Lung (tissue), 14 donors: ENCODE measurements around the gene OR11H1. TPM values are rescaled to one million over a fixed set of nuclear protein-coding genes. Genes with fewer than 3 reads are reported as not detected.
"Not testable (repeated sequence)": the region's sequence is repeated elsewhere in the genome, so short reads cannot be mapped to it uniquely, and the experiment has no call there.

Experiments
- ATAC-seq: fragments of 200-7000 bp; cut with Tn5 transposase; one replicate; pipeline ENCODE4 v1.9.1; 2020; ENCODE audit warnings: moderate number of reproducible peaks; ENCODE audit not compliant: insufficient read depth, low FRiP score
- DNase-seq, 3 donors: peaks; one replicate each; pipeline ENCODE4 v3.0.0-alpha.2; 2013 to 2017
- H3K27ac ChIP-seq, 2 donors: one replicate each; pipeline ENCODE4 v1.5.1; 2013; ENCODE audit warnings: mild to moderate bottlenecking in 2 of 2, moderate library complexity in 2 of 2, control low read depth in 1 of 2, inconsistent platforms in 1 of 2, low read depth in 1 of 2, low read length in 1 of 2
- H3K27me3 ChIP-seq, 3 donors: one replicate each; pipeline ENCODE4 v1.5.1; 2013; ENCODE audit warnings: low read length in 2 of 3; ENCODE audit not compliant: control insufficient read depth in 3 of 3, insufficient read depth in 3 of 3
- H3K36me3 ChIP-seq, 4 donors: one replicate each; pipeline ENCODE4 v1.5.1; 2013; ENCODE audit warnings: low read length in 4 of 4, mild to moderate bottlenecking in 1 of 4, moderate library complexity in 1 of 4; ENCODE audit not compliant: control insufficient read depth in 4 of 4, insufficient read depth in 4 of 4
- H3K4me1 ChIP-seq, 5 donors: one replicate each; pipeline ENCODE4 v1.5.1; 2013; ENCODE audit warnings: low read length in 5 of 5, mild to moderate bottlenecking in 2 of 5, moderate library complexity in 1 of 5; ENCODE audit not compliant: control insufficient read depth in 5 of 5, insufficient read depth in 5 of 5
- H3K4me3 ChIP-seq: one replicate; pipeline ENCODE4 v1.5.1; 2013; ENCODE audit warnings: mild to moderate bottlenecking, control low read depth, moderate library complexity
- H3K9ac ChIP-seq, 2 donors: one replicate each; pipeline ENCODE4 v1.5.1; 2013; ENCODE audit warnings: low read length in 2 of 2, control low read depth in 1 of 2; ENCODE audit not compliant: insufficient read depth in 1 of 2
- H3K9me3 ChIP-seq, 4 donors: one replicate each; pipeline ENCODE4 v1.5.1; 2013; ENCODE audit warnings: low read length in 3 of 4, mild to moderate bottlenecking in 1 of 4, moderate library complexity in 1 of 4; ENCODE audit not compliant: control insufficient read depth in 4 of 4, insufficient read depth in 3 of 4
- WGBS, 2 donors: extraction: QIAGEN DNeasy Blood & Tissue Kit; methylation state at CpG; one replicate each; pipeline ENCODE4 v1.1.7; 2013; 5-methylcytosine and 5-hydroxymethylcytosine counted together
- long read RNA-seq, 5 donors: transcript quantifications; one replicate each; lab custom pipeline, GENCODE V29; 2026
- polyA plus RNA-seq, 2 donors: library from polyadenylated mRNA; stranded (reverse); fragments of 200-250 nt; gene quantifications; one replicate each; pipeline ENCODE4 v1.2.1, GENCODE V29; 2013
- total RNA-seq, 2 donors: library from RNA; depleted of rRNA in 1 of 2; stranded (reverse); fragments of >200 nt in 1 of 2; gene quantifications; one replicate each; pipeline ENCODE4 v1.2.1, GENCODE V29; 2014 to 2021
- donor health status: Bipolar disorder and iron deficiency.
- donor health status: healthy.
- donor health status: DM: yes; HTN: yes; CAD: no.

Gene OR11H1, protein sequence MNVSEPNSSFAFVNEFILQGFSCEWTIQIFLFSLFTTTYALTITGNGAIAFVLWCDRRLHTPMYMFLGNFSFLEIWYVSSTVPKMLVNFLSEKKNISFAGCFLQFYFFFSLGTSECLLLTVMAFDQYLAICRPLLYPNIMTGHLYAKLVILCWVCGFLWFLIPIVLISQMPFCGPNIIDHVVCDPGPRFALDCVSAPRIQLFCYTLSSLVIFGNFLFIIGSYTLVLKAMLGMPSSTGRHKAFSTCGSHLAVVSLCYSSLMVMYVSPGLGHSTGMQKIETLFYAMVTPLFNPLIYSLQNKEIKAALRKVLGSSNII
- total RNA-seq, result not detected
- polyA plus RNA-seq, result not detected
- long read RNA-seq, donor 1, result 0 reads
- long read RNA-seq, donor 2, result 0 reads
- long read RNA-seq, donor 3, result 0 reads
- long read RNA-seq, donor 4, result 0 reads
- long read RNA-seq, donor 5, result 0 reads

DNA sequence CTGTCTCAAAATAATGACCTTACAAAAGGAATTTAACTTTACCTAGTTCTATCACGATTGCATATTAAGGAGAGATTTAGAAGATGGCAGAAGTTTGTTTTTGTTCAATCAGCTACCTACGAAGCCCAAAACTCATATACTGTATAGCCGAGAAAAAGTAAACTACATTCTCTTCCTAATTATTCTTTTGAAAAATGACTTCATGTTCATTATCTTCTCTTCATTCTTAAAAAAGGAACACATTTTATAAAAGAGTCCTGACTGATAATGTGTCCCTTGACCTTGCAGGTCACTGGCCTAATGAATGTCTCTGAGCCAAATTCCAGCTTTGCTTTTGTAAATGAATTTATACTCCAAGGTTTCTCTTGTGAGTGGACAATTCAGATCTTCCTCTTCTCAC is at the start of gene OR11H1:
Gene OR11H1, plus strand, starts transcription at position 301 of the 400 bp plus-strand sequence. Its CDS starts 0 bp downstream, at position 301.
- WGBS, 2 donors, result no CpG with 5 or more reads among the region's 3 CpGs
- H3K27me3 ChIP-seq, H3K4me1 ChIP-seq, H3K4me3 ChIP-seq, DNase-seq, H3K9me3 ChIP-seq, ATAC-seq, H3K9ac ChIP-seq, H3K27ac ChIP-seq, H3K36me3 ChIP-seq: not testable (repeated sequence)

DNA sequence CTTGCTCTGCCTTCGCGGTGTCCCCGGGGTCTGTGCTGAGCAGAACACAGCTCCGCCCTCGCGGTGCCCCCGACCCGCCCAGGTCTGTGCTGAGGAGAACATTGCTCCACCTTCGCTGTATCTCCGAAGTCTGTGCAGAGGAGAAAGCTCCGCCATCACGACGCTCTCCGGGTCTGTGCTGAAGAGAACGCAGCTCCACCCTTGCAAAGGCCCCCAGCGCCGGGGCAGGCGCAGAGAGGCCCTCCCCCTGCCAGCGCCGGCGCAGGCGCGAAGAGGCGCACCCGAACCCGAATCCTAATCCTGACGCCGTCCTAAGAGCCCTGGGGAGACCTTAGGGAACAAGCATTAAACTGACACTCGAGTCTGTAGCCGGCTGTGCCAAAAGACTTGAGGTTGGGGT is 18.0 kb upstream of the OR11H1 start:
- H3K36me3 ChIP-seq, ATAC-seq, H3K9ac ChIP-seq, H3K4me3 ChIP-seq, H3K27me3 ChIP-seq, H3K27ac ChIP-seq, H3K4me1 ChIP-seq, DNase-seq, H3K9me3 ChIP-seq: not testable (repeated sequence)
- WGBS, 2 donors, result 69 to 74% methylated on average over 11 to 21 of the region's 30 CpGs

DNA sequence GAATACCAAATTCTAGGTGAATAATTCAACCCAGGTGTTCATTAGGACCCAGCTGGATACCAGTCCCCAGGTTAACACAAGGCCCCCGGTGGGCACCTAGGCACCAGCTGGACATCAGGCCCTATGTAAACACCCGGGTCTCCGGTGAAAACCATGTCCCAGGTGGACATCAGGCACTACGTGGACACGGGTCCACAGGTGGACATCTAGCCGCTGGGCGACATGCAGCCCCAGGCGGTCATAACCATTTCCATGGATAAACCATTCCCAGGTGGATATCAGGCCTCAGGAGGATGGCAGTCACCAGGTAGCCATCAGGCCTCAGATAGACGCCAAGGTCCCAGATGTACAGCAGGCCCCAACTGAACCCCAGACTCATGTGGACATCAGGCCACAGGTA is 12.1 kb upstream of the OR11H1 start:
- not testable (repeated sequence) for DNase-seq, H3K36me3 ChIP-seq, H3K9ac ChIP-seq, H3K9me3 ChIP-seq, H3K27ac ChIP-seq, H3K4me3 ChIP-seq, H3K4me1 ChIP-seq, ATAC-seq, H3K27me3 ChIP-seq
- 91 to 92% methylated on average over 9 of the region's 9 CpGs for WGBS, 2 donors

DNA sequence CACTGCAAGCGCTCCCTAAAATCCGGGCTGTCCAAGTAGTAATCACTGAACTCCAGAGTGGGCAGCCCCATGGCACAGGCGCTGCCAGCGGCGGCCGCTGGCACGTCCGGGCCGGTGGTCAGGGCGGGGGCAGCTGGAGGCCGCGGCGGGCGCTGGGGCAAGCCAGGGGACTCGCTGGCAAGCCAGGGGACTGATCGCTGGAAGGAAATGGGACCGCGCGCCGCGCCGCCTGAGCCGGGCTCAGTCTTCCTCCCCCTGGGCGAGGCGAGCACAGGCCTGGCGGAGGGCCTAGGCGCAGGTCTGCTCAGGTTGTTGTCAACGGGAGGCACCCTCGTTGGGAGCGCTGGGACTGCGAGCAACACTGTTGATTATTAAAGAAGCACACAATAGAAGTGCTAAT is 25.8 kb downstream of the OR11H1 start:
- H3K36me3 ChIP-seq, H3K27me3 ChIP-seq, ATAC-seq, H3K9me3 ChIP-seq, H3K4me1 ChIP-seq, H3K4me3 ChIP-seq, H3K9ac ChIP-seq, H3K27ac ChIP-seq: not testable (repeated sequence)
- DNase-seq, result peak in 1 of 3 donors; percentile 0
- WGBS, 2 donors, result 73 to 75% methylated on average over 15 to 16 of the region's 31 CpGs

DNA sequence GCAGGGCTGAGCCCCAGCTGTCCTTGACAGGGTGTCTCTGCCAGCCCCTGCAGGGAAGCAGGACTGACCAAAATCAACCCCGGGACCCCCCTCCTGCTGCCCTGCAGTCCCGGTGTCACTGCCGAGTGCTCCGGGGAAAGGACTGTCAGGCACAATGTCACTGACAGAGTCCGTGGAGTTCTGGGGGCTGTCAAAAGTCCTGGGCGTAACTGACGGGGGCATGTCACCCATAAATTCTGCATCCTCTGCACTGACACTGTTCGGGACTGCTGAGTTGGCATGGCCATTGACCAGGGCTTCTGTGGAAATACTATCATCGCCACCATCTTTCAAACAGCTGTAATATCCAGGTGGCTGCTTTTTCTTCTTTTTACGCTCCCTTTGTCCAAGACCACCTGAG is 35.5 kb downstream of the OR11H1 start:
- WGBS, 2 donors, result 84 to 89% methylated on average over 7 to 8 of the region's 10 CpGs
- not testable (repeated sequence) for H3K9ac ChIP-seq, H3K27me3 ChIP-seq, H3K9me3 ChIP-seq, H3K4me3 ChIP-seq, DNase-seq, H3K4me1 ChIP-seq, H3K27ac ChIP-seq, H3K36me3 ChIP-seq, ATAC-seq

DNA sequence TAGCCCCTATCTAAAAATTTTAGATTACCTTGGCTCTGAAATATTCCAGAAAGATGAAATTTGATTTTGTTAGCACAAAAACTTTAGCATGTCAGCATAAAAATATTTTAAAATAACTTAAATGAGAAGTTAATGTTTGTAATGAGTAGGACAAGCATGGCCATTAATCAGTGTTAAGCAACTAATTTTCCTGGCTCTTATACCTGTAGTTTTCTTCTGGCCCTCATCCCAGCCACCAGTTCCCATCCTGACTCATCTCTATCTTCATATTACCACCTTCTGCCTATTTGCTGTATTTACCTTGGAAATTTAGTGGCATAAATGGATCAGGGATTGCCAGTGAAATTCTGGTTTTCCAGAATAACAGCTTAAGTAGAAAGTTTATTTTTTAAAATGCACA is 37.1 kb downstream of the OR11H1 start:
- H3K36me3 ChIP-seq, H3K4me3 ChIP-seq, DNase-seq, H3K4me1 ChIP-seq, ATAC-seq, H3K9ac ChIP-seq, H3K27me3 ChIP-seq, H3K9me3 ChIP-seq, H3K27ac ChIP-seq: not testable (repeated sequence)

Other genes starting within 250 kb of the OR11H1 start
- not detected for gene POTEH, start 161.8 kb downstream of the OR11H1 start, total RNA-seq
- gene POTEH, start 161.8 kb downstream of the OR11H1 start, polyA plus RNA-seq, result not detected